BE2C (cell line): ENCODE data around the gene SHISA6.
"Not testable (repeated sequence)": the region's sequence is repeated elsewhere in the genome, so short reads cannot be mapped to it uniquely, and the experiment has no call there.

Source experiments
- DNase-seq: peaks from one replicate; pipeline ENCODE4 v3.0.0-alpha.2; 2020
- H3K27me3 ChIP-seq: fragments of 250-450 bp; sonication (Bioruptor Pico); 2 replicates; pipeline ENCODE4 v1.5.1; 2020; ENCODE audit warnings: mild to moderate bottlenecking
- H3K36me3 ChIP-seq: fragments of 250-450 bp; sonication (Bioruptor Pico); 2 replicates; pipeline ENCODE4 v1.5.1; 2020; ENCODE audit warnings: mild to moderate bottlenecking
- H3K4me1 ChIP-seq: fragments of 250-450 bp; sonication (Bioruptor Pico); 2 replicates; pipeline ENCODE4 v1.5.1; 2020
- H3K4me3 ChIP-seq: 2 replicates; pipeline ENCODE4 v1.5.1; 2011; ENCODE audit warnings: low read depth, low read length
- H3K9me3 ChIP-seq: fragments of 250-450 bp; sonication (Bioruptor Pico); 2 replicates; pipeline ENCODE4 v1.5.1; 2020
- TF ChIP-seq, protein P1 (sequence below): IDR thresholded peaks from 2 replicates; pipeline ENCODE4 v1.5.1; 2012; ENCODE audit warnings: mild to moderate bottlenecking, low read depth, low read length

SHISA6 gene

DNA sequence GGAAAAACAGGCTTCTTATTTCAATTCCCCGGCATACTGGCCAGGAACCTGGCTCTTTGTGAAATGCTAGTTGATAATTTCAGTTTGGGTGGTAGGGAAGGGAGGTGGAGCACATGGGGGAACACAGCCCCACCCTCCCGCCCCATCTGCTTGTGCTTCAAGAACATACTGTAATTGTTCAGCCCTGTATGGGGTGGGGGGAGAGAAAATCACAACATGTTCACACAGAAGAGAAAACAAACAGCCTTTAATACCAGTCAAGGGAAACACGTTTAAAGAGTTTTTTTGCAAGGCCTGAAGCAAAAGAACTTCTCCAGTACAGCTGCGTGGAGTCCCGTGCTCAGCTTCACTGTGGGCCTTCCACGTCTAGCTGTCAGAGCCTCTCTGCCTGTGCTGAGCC, 59.7 kb downstream of the SHISA6 start:
- no peak for DNase-seq
- no peak overlapping the region for H3K4me3 ChIP-seq
- H3K27me3 ChIP-seq, result no peaks in the 10 kb centered on the region
- TF ChIP-seq, protein P1, sequence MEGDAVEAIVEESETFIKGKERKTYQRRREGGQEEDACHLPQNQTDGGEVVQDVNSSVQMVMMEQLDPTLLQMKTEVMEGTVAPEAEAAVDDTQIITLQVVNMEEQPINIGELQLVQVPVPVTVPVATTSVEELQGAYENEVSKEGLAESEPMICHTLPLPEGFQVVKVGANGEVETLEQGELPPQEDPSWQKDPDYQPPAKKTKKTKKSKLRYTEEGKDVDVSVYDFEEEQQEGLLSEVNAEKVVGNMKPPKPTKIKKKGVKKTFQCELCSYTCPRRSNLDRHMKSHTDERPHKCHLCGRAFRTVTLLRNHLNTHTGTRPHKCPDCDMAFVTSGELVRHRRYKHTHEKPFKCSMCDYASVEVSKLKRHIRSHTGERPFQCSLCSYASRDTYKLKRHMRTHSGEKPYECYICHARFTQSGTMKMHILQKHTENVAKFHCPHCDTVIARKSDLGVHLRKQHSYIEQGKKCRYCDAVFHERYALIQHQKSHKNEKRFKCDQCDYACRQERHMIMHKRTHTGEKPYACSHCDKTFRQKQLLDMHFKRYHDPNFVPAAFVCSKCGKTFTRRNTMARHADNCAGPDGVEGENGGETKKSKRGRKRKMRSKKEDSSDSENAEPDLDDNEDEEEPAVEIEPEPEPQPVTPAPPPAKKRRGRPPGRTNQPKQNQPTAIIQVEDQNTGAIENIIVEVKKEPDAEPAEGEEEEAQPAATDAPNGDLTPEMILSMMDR, result no peak
- no peaks in the 10 kb centered on the region for H3K36me3 ChIP-seq
- H3K9me3 ChIP-seq, result no peaks in the 10 kb centered on the region
- H3K4me1 ChIP-seq, result no peaks in the 10 kb centered on the region

DNA sequence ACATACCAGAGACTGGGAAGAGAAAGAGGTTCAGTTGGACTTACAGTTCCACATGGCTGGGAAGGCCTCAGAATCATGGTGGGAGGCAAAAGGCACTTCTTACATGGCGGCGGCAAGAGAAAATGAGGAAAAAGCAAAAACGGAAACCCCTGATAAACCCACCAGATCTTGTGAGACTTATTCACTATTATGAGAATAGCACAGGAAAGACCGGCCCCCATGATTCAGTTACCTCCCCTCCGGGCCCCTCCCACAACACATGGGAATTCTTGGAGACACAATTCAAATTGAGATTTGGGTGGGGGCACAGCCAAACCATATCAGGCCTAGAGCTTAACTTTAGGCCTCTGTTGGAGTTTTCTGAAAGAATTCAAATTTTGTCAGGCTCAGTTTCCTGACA, 60.9 kb downstream of the SHISA6 start:
- H3K4me1 ChIP-seq, H3K4me3 ChIP-seq, H3K27me3 ChIP-seq, H3K36me3 ChIP-seq, H3K9me3 ChIP-seq, DNase-seq: not testable (repeated sequence)

DNA sequence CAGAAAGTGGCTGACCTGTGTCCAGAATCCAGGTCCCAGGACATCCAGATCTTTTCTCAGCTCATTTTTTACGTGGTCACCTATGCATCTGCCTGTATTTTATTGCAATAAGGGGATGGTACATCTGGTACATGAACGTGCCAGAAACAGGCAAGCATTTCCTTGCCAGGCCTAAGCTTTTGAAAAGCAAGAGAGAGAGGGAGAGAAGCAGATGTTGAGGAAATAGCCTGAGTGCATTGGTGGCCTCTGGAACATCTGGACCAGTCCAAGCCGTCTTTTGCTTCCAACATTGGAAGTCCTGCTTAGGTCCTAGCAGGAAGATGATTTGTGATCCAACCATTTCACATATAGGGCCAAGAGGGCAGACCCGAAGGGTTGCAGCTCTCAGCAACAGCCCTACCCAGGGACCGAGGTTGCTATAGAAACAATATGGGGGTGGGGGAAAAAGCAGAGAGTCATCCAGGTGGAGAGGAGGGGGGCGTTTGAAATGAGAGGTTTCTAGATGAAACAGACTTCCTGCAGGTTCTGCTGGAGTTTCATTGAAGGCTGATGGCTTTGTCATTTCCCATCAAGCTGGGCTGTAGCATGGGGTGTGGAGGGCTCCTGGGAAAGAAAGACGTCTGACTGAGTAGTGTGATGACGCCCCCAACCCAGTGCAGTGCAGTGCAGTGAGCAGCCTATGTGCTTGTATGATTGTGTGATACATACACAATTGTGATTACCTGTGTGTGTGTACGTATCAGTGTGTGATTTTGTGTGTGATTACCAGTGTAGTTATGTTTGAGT, 61.6 kb downstream of the SHISA6 start:
- no peak for DNase-seq
- TF ChIP-seq, protein P1, result no peak

DNA sequence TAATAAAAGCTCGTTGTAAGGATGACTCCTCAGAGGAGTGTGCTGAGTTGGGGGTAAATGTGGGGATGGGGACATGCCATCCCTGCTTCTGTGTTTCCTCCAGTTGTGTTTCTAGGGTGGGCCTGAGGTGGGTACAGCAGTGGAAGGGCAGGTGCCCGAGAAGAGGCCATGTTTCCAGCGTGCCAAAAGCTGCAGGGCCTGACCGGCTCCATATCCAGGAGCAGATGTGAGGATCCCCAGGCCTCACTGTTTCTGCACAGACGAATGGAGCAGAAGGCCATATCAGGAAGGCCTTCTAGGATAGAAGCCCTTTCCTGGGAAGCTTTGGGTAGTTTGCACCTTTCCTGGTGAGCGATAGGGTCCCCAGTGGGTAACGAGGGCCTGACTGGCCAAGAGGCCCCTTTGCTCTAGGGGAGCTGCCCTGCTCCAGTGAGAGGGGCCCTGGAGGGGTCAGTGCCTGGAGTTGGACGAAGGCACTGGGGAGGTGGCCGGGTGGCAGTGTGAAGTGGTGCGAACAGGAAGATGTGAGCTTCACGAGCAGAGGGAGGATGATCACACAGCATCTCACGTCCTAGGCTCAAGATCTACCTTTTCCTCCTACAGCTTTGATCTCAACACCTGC, 62.9 kb downstream of the SHISA6 start:
- no peak for DNase-seq
- no peaks in the 10 kb centered on the region for H3K9me3 ChIP-seq
- TF ChIP-seq, protein P1, result no peak

More for the DNA sequence above, 61.6 kb downstream of the SHISA6 start:
- no peaks in the 10 kb centered on the region for H3K4me1 ChIP-seq
- H3K9me3 ChIP-seq, result no peaks in the 10 kb centered on the region
- no peak overlapping the region for H3K4me3 ChIP-seq
- H3K27me3 ChIP-seq, result no peaks in the 10 kb centered on the region
- no peaks in the 10 kb centered on the region for H3K36me3 ChIP-seq

DNA sequence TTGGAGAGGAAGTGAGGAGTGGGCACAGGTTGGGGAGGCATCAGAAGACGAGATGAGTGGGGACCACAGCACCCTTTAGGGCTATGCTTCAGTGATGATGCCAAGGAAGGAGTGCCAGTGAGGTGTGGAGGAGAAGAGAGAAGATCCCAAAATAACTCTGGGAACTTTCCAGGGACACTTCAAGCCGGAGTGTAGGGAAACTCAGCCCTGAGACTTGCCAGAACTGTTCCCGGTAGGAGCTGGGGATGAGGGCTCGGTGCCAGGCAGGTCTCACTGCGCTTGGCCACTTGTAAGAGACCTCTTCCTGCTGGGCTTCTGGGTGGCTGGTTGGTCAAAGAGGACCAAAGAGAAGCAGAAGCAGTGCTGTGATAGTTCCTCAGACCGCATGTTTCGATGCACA, 63.6 kb downstream of the SHISA6 start:
- Histone ChIP-seq H3K4me3 (no peak overlapping the region), H3K36me3 (no peaks in the 10 kb centered on the region), H3K9me3 (no peaks in the 10 kb centered on the region), H3K4me1 (no peaks in the 10 kb centered on the region), H3K27me3 (no peaks in the 10 kb centered on the region)
- TF ChIP-seq, protein P1, result no peak
- no peak for DNase-seq

More for the DNA sequence above, 62.9 kb downstream of the SHISA6 start:
- Histone ChIP-seq H3K27me3 (no peaks in the 10 kb centered on the region), H3K4me3 (no peak overlapping the region), H3K36me3 (no peaks in the 10 kb centered on the region), H3K4me1 (no peaks in the 10 kb centered on the region)

DNA sequence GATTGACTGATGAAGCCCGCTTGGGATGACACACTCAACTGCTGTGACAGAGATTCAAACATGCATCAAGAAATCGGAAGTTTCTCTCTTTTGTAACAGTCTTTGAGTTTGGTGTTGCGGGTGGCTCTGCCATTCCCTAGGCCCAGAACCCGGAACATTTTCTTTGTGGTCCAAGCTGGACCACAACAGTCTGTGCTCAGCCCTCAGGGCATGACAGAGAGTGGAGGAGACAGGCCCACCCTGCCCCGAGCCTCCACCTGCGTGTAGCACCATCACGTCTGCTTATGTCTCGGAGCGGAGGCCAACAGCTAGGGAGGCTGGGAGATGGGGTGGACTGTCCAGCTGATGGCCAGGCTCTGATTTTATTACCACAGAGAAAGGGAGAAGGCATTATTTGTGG, 64.5 kb downstream of the SHISA6 start:
- DNase-seq, result no peak
- Histone ChIP-seq H3K4me3 (no peak overlapping the region), H3K27me3 (no peaks in the 10 kb centered on the region), H3K9me3 (no peaks in the 10 kb centered on the region), H3K36me3 (no peaks in the 10 kb centered on the region), H3K4me1 (no peaks in the 10 kb centered on the region)
- TF ChIP-seq, protein P1, result no peak
